Neural progenitor cell (in vitro differentiated cells): ENCODE measurements around the gene ROR2.

Experiments used
- EZH2 ChIP-seq: fragments of 200-600 bp; sonication (generic); IDR thresholded peaks from 2 replicates; pipeline ENCODE4 v1.6.1; 2017; ENCODE audit warnings: antibody characterized with exemption, mild to moderate bottlenecking, moderate library complexity
- TF ChIP-seq, protein P1 (sequence below): fragments of 200-600 bp; sonication (generic); IDR thresholded peaks from 2 replicates; pipeline ENCODE4 v1.5.1; 2017; ENCODE audit warnings: antibody characterized with exemption, mild to moderate bottlenecking

DNA sequence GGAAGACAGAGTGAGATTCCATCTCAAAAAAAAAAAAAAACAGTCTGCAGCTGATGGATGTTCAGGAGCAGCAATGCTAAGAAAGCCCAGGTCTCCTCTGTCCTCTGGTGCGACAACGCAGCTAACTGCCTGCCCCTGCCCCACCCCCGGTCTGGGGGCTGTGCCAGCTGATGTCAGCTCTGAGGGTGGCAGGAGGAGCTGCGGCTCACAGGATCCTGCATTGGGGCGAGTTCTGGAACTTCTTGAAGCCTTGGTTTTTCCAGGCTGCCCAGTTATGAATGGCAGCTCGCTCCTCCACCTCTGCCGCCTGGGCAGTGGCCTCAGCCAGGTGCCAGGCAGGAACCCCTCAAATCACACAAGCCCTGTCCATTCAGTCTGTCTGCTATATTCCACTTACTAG is 113.5 kb downstream of the ROR2 start:
- no peak for TF ChIP-seq EZH2
- TF ChIP-seq, protein P1, sequence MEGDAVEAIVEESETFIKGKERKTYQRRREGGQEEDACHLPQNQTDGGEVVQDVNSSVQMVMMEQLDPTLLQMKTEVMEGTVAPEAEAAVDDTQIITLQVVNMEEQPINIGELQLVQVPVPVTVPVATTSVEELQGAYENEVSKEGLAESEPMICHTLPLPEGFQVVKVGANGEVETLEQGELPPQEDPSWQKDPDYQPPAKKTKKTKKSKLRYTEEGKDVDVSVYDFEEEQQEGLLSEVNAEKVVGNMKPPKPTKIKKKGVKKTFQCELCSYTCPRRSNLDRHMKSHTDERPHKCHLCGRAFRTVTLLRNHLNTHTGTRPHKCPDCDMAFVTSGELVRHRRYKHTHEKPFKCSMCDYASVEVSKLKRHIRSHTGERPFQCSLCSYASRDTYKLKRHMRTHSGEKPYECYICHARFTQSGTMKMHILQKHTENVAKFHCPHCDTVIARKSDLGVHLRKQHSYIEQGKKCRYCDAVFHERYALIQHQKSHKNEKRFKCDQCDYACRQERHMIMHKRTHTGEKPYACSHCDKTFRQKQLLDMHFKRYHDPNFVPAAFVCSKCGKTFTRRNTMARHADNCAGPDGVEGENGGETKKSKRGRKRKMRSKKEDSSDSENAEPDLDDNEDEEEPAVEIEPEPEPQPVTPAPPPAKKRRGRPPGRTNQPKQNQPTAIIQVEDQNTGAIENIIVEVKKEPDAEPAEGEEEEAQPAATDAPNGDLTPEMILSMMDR = no peak
